Fibroblast of mammary gland (primary cell): Measurements from ENCODE around the gene CD177.

ENCODE experiments used
- DNase-seq: peaks from one replicate; pipeline ENCODE4 v3.0.0-alpha.2; 2010; ENCODE audit warnings: low read depth
- H3K4me3 ChIP-seq: 2 replicates; pipeline ENCODE4 v1.5.1; 2011; ENCODE audit warnings: low read depth, mild to moderate bottlenecking, low read length, moderate library complexity; ENCODE audit not compliant: control insufficient read depth
- CTCF ChIP-seq: conservative IDR thresholded peaks from 2 replicates; pipeline ENCODE4 v1.5.1; 2011; ENCODE audit warnings: low read depth, low read length, inconsistent platforms; ENCODE audit not compliant: control insufficient read depth, insufficient read depth

The CD177 gene

GRCh38 chr19:43353606-43354304, at the start of gene CD177:
Gene CD177, plus strand, starts transcription at chr19:43353686. Its CDS starts 29 bp downstream, at chr19:43353715.
- no peak for DNase-seq
- H3K4me3 ChIP-seq = no peak within 1 kb of the TSS
- no peak for TF ChIP-seq CTCF

- H3K4me3 ChIP-seq = no peak overlapping the region
- TF ChIP-seq CTCF = no peak
- no peak for DNase-seq
These were observed 47.8 kb upstream of the CD177 start for GRCh38 chr19:43305642-43306041.

GRCh38 chr19:43306097-43306496, 47.4 kb upstream of the CD177 start:
- no peak overlapping the region for H3K4me3 ChIP-seq
- DNase-seq = no peak
- TF ChIP-seq CTCF = no peak

DNA sequence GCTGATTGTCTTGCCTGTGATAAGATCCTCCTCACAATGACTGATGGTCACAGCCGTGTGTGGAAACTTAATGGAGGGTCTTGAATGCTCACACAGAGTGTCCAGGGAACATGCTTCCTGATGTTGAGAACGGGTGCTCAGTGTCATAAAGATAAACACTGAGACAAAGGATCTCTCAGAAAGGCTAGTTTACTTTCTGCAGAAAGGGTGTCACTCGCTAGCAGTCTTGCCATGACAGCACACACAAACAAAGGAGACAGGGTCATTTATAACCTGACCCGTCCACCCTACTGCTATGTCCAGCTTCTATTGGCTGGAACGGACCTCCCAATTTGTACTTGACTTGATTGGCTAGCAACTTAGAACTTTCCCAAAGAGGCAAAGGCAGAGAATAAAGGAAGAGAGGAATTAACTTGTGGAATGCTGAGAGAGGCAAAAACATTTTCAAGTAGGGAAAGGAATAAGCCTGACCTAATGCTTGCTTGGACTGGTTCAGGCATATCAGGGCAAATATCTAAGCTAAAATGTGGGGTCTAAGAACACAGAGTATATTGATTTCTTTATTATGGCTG, 45.2 kb upstream of the CD177 start:
- H3K4me3 ChIP-seq = no peak overlapping the region
- no peak for TF ChIP-seq CTCF
- DNase-seq = no peak

DNA sequence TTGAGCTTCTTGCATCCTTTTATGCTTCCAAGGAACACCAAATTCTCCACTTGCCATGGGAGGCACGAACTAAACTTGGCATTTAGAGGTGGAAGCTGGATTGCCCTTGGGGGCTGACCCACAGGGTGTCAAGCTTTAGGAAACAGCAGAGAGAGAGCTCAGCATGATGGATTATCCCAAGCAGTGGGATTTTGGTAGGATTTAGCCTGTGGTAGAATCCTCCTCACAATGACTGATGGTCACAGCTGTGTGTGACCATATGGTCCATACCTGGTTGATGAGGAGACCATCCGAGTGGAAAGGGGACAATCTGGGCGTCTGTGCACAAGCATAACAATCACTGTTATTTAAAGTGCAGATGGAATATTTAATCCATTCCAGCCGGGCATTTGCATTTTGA, 44.0 kb upstream of the CD177 start:
- no peak for DNase-seq
- H3K4me3 ChIP-seq = no peak overlapping the region
- no peak for TF ChIP-seq CTCF

GRCh38 chr19:43310221-43310620, 43.3 kb upstream of the CD177 start:
- H3K4me3 ChIP-seq = no peak overlapping the region
- DNase-seq = no peak
- no peak for TF ChIP-seq CTCF
